ENCODE results near the gene CACNB4.

DNA sequence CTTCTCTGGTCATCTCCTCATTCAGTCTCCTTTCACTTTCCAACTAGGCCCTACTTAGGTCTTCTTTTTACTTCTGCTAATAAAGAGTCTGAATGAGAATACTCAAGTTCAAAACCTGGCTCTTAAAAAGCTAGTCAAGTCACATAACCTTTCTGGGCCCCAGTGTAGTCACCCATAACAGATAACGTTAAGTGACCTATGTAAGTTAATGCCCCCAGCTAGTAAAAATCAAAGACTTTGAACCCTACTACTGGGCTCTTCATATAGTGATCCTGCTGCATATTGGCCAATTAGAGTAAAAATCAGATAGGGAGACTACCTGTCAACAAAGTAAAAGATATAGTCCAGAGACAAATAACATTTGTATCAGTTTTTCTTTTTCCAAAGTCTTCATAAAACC, 288.4 kb downstream of the CACNB4 start:
- TF ChIP-seq, protein P1, sequence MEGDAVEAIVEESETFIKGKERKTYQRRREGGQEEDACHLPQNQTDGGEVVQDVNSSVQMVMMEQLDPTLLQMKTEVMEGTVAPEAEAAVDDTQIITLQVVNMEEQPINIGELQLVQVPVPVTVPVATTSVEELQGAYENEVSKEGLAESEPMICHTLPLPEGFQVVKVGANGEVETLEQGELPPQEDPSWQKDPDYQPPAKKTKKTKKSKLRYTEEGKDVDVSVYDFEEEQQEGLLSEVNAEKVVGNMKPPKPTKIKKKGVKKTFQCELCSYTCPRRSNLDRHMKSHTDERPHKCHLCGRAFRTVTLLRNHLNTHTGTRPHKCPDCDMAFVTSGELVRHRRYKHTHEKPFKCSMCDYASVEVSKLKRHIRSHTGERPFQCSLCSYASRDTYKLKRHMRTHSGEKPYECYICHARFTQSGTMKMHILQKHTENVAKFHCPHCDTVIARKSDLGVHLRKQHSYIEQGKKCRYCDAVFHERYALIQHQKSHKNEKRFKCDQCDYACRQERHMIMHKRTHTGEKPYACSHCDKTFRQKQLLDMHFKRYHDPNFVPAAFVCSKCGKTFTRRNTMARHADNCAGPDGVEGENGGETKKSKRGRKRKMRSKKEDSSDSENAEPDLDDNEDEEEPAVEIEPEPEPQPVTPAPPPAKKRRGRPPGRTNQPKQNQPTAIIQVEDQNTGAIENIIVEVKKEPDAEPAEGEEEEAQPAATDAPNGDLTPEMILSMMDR (conservative IDR thresholded peaks at IDR 0.05; ENCODE audit: low read length): no peak
- TF ChIP-seq EZH2phosphoT487 (IDR thresholded peaks at IDR 0.05; ENCODE audit: borderline replicate concordance, low read depth, low read length): no peak

Measured in OCI-LY7 (cell line).